ENCODE data around the gene ZMYND8. TPM values are rescaled to one million over a fixed set of nuclear protein-coding genes. Genes with fewer than 3 reads are reported as not detected.

The ZMYND8 gene
- total RNA-seq = 8.8 and 15.9 TPM in 2 replicates

GRCh38 chr20:47356526-47357295 lies at the start of gene ZMYND8:
Gene ZMYND8, minus strand, starts transcription at chr20:47356699. Its CDS starts 29 bp downstream, at chr20:47356670.

Other genes starting within 250 kb of the ZMYND8 start
- gene NCOA3, start 145.2 kb upstream of the ZMYND8 start, total RNA-seq = 15.3 and 16.1 TPM in 2 replicates

Measured in bronchial smooth muscle cell (primary cell).